Endothelial cell of umbilical vein (primary cell): ENCODE measurements around the gene MVB12B. TPM values are rescaled to one million over a fixed set of nuclear protein-coding genes. Genes with fewer than 3 reads are reported as not detected.
A peak's percentile ranks its signal among the peaks of the same experiment; 100 is the strongest.

Experiments
- BruUV-seq: library from RNA; stranded (reverse); fragments of 400-500 nt; replicated peaks from 2 replicates; lab custom pipeline; 2021; lab: Mats Ljungman, UMichigan
- CTCF ChIA-PET: fragments of 300-600, 350-600 bp; sonication (Branson Sonifier 250); formaldehyde crosslinking; loops from one replicate; lab custom pipeline; 2021; ENCODE audit warnings: antibody characterized with exemption, inconsistent platforms; lab: Charles Lee
- POLR2A ChIA-PET: fragments of 300-600, 350-600 bp; sonication (Branson Sonifier 250); formaldehyde crosslinking; loops from one replicate; lab custom pipeline; 2021; ENCODE audit warnings: antibody characterized with exemption, inconsistent platforms; lab: Charles Lee
- DNase-seq: peaks from one replicate; pipeline ENCODE4 v3.0.0-alpha.2; 2011; ENCODE audit warnings: low read depth, low spot score
- FAIRE-seq: peaks from 2 replicates; lab custom pipeline; 2011; peaks lifted over from hg19 to GRCh38; lab: Jason Lieb, UNC
- H2AFZ ChIP-seq: 2 replicates; pipeline ENCODE4 v1.6.0; 2012; ENCODE audit warnings: low read depth, low read length, control low read depth, inconsistent platforms
- H3K27ac ChIP-seq: 2 replicates; pipeline ENCODE4 v1.5.1; 2011; ENCODE audit warnings: low read depth, mild to moderate bottlenecking, control low read depth, low read length, moderate library complexity; ENCODE audit not compliant: insufficient read depth
- H3K27me3 ChIP-seq, 2 experiments: 2 replicates each; pipeline versions ENCODE4 v1.6.0 to v1.6.1; 2011; ENCODE audit warnings: low read length in 2 of 2, mixed read lengths in 1 of 2; ENCODE audit not compliant: control insufficient read depth in 2 of 2, insufficient read depth in 2 of 2
- H3K36me3 ChIP-seq, 2 experiments: 2 replicates in 1 of 2; 3 replicates in 1 of 2; pipeline ENCODE4 v1.5.1; 2011; ENCODE audit warnings: low read length in 2 of 2, mild to moderate bottlenecking in 1 of 2, moderate library complexity in 1 of 2; ENCODE audit not compliant: control insufficient read depth in 2 of 2, insufficient read depth in 2 of 2; ENCODE audit errors: extremely low read depth in 1 of 2
- H3K4me1 ChIP-seq: 3 replicates; pipeline ENCODE4 v1.5.1; 2011; ENCODE audit warnings: mild to moderate bottlenecking, low read length; ENCODE audit not compliant: control insufficient read depth, insufficient read depth; ENCODE audit errors: extremely low read depth
- H3K4me2 ChIP-seq: 2 replicates; pipeline ENCODE4 v1.6.1; 2011; ENCODE audit warnings: low read length, control low read depth, mixed read lengths; ENCODE audit not compliant: insufficient read depth
- H3K4me3 ChIP-seq, 3 experiments: fragments of 200-600 bp in 1 of 3; sonication (generic), shearing (Covaris generic) in 1 of 3; replicated peaks in 1 of 3; 2 replicates each; pipeline ENCODE4 v1.5.1; 2011 to 2016; ENCODE audit warnings: control low read depth in 3 of 3, low read length in 3 of 3, mild to moderate bottlenecking in 2 of 3, inconsistent platforms in 1 of 3, low read depth in 1 of 3, moderate library complexity in 1 of 3; ENCODE audit not compliant: insufficient read depth in 1 of 3
- H3K79me2 ChIP-seq: 2 replicates; pipeline ENCODE4 v1.6.0; 2012; ENCODE audit warnings: low read length, inconsistent platforms; ENCODE audit not compliant: control insufficient read depth, insufficient read depth
- H3K9ac ChIP-seq: replicated peaks from 2 replicates; pipeline ENCODE3; 2011; ENCODE audit warnings: low read length, control low read depth; ENCODE audit not compliant: insufficient read depth; ENCODE audit errors: extremely low read depth
- H3K9me1 ChIP-seq: replicated peaks from 3 replicates; pipeline ENCODE4 v1.6.0; 2011; ENCODE audit warnings: mild to moderate bottlenecking, low read length; ENCODE audit not compliant: control insufficient read depth, insufficient read depth; ENCODE audit errors: extremely low read depth
- H3K9me3 ChIP-seq: replicated peaks from 2 replicates; pipeline ENCODE4 v1.5.1; 2012; ENCODE audit warnings: low read length, inconsistent platforms; ENCODE audit not compliant: control insufficient read depth, insufficient read depth
- H4K20me1 ChIP-seq: replicated peaks from 2 replicates; pipeline ENCODE3; 2011; ENCODE audit warnings: mild to moderate bottlenecking, low read length; ENCODE audit not compliant: control insufficient read depth, insufficient read depth; ENCODE audit errors: extremely low read depth
- CTCF ChIP-seq, 2 donors: IDR thresholded peaks; 1 replicate in 1 of 2; 2 replicates in 1 of 2; pipeline ENCODE4 v1.5.1; 2011; ENCODE audit warnings: low read length in 2 of 2, mild to moderate bottlenecking in 2 of 2, moderate library complexity in 2 of 2, control low read depth in 1 of 2, inconsistent platforms in 1 of 2, low read depth in 1 of 2; ENCODE audit not compliant: insufficient read depth in 1 of 2; ENCODE audit errors: extremely low read depth in 1 of 2
- EZH2 ChIP-seq: IDR thresholded peaks from 2 replicates; pipeline ENCODE4 v1.6.1; 2012; ENCODE audit warnings: borderline replicate concordance, low read depth, mild to moderate bottlenecking, moderate library complexity, low read length, inconsistent platforms; ENCODE audit not compliant: severe bottlenecking
- FOS ChIP-seq: IDR thresholded peaks from 2 replicates; pipeline ENCODE4 v1.6.1; 2011; ENCODE audit warnings: mild to moderate bottlenecking, low read length, moderate library complexity, borderline replicate concordance; ENCODE audit not compliant: insufficient read depth
- GATA2 ChIP-seq: IDR thresholded peaks from 2 replicates; pipeline ENCODE4 v1.7.0; 2011; ENCODE audit warnings: low read depth, mild to moderate bottlenecking, moderate library complexity, mixed read lengths, low read length; ENCODE audit not compliant: insufficient read length, insufficient read depth
- JUN ChIP-seq: IDR thresholded peaks from 2 replicates; pipeline ENCODE4 v1.6.1; 2011; ENCODE audit warnings: borderline replicate concordance, low read depth; ENCODE audit not compliant: insufficient read length, insufficient read depth
- MAX ChIP-seq: IDR thresholded peaks from 2 replicates; pipeline ENCODE4 v1.6.1; 2011; ENCODE audit not compliant: insufficient read depth, insufficient read length
- MYC ChIP-seq: IDR thresholded peaks from one replicate; pipeline ENCODE4 v1.6.1; 2011; ENCODE audit warnings: mild to moderate bottlenecking, low read depth, low read length
- POLR2A ChIP-seq: IDR thresholded peaks from 2 replicates; pipeline ENCODE4 v1.6.1; 2012; ENCODE audit warnings: low read depth, mild to moderate bottlenecking, control low read depth, low read length
- POLR2AphosphoS5 ChIP-seq: IDR thresholded peaks from 2 replicates; pipeline ENCODE4 v1.6.1; 2012; ENCODE audit warnings: low read depth, mild to moderate bottlenecking, control low read depth, low read length, moderate library complexity; ENCODE audit not compliant: insufficient read depth
- dilution Hi-C: fragments of 300-500 bp; cut with MboI; formaldehyde crosslinking; loops from one replicate; pipeline ENCODE4 v1.15.0; 2019; ENCODE audit warnings: low sequenced_read_pairs; ENCODE audit not compliant: extremely low pct_ligation_motif_present
- intact Hi-C: fragments of 100-400 bp; cut with micrococcal nuclease; formaldehyde crosslinking; loops from one replicate; pipeline ENCODE4 v1.10.0; 2022
- polyA plus RNA-seq, 4 experiments: library from polyadenylated mRNA; depleted of rRNA in 3 of 4; stranded (reverse) in 3 of 4; unstranded in 1 of 4; fragments of >200 nt; gene quantifications; 2 replicates each; pipeline versions ENCODE4 v1.2.1 to v1.2.3, GENCODE V29; 2011 to 2012; ENCODE audit warnings: missing spikeins in 1 of 4
- total RNA-seq: library from RNA; stranded (reverse); gene quantifications from 2 replicates; pipeline ENCODE4 v1.2.3, GENCODE V29; 2021

Gene MVB12B
- total and polyA plus RNA-seq, 2 donors (not counting 3 experiments of a cell fraction or from before 2014, with no cell fraction given): 6.6 to 17.3 TPM

DNA sequence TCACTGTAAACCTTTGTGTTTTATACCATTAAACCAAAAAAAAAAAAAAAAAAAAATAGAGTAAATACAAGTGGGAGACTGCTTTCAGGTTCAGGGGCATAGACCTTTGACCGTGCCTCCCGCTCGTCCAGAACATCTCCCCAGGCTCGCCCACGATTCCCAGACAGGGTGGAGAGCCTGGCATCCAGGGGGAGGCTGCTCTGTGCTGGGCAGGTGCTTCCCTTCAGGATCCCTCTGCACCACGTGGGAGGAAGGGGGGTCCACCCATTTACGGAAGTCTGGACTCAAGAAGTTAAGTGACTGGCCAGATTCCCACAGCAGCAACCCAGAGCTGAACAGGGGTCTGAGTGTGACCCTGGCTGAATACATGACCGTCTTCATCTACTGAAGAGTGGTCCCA is 161.7 kb downstream of the MVB12B start:
- CTCF ChIA-PET: interaction anchor here (0.9 kb wide), 1 partner anchor 1081 kb away, joined by 3 read pairs; no protein-coding TSS in a partner anchor
- intact Hi-C loops: no loop called here
- FAIRE-seq: no peak

More for the DNA sequence above, 161.7 kb downstream of the MVB12B start:
- no peak overlapping the region for H2AFZ ChIP-seq
- no peak for TF ChIP-seq EZH2
- no peak for TF ChIP-seq POLR2A
- TF ChIP-seq POLR2AphosphoS5: no peak
- no peak for TF ChIP-seq CTCF (IDR thresholded peaks at IDR 0.05; ENCODE audit: extremely low read depth in 1 of 2, insufficient read depth in 1 of 2, low read depth in 1 of 2, low read length in 2 of 2)
- TF ChIP-seq JUN: no peak
- no peak for TF ChIP-seq MAX
- TF ChIP-seq MYC: no peak
- no peak for TF ChIP-seq FOS
- TF ChIP-seq GATA2: no peak
- dilution Hi-C loops: no loop called here
- H3K9me3 ChIP-seq: no peaks in the 10 kb centered on the region
- no peak overlapping the region for H3K4me2 ChIP-seq
- no peak overlapping the region for H3K27ac ChIP-seq
- H3K9me1 ChIP-seq: no peaks in the 10 kb centered on the region
- no peaks in the 10 kb centered on the region for H3K27me3 ChIP-seq
- POLR2A ChIA-PET: interaction anchor here (0.6 kb wide), 1 partner anchor 1085 kb away, joined by 3 read pairs; no protein-coding TSS in a partner anchor
- no peaks in the 10 kb centered on the region for H4K20me1 ChIP-seq
- no TSS peak for BruUV-seq
- H3K4me1 ChIP-seq: no peaks in the 10 kb centered on the region
- no peak overlapping the region for H3K4me3 ChIP-seq
- peaks cover 0 to 5% of the 10 kb centered on the region in 2 experiments for H3K36me3 ChIP-seq
- DNase-seq: peak; percentile 21
- no peak overlapping the region for H3K9ac ChIP-seq
- no peaks in the 10 kb centered on the region for H3K79me2 ChIP-seq
